ENCODE data around the gene C22orf39.

The C22orf39 gene

DNA sequence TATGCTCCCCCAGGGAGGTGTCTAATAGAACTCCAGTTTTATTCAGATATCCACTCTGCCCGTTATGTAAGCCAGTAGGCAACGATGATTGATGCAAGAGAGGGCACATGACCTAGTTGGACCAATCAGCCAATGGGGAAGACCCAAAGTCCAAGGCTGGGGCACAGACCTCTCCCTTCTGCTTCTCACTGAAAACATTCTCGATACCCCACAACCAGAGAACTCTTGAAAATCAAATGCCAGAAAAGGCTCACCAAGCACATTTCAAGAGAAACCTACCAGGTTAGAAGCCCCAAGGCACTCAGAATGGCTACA, 23.4 kb downstream of the C22orf39 start:
- DNase-seq (ENCODE audit: extremely low spot score) = no peak
- POLR2A ChIA-PET = no interaction called here
- CTCF ChIA-PET = no interaction called here
- TF ChIP-seq, protein P1, sequence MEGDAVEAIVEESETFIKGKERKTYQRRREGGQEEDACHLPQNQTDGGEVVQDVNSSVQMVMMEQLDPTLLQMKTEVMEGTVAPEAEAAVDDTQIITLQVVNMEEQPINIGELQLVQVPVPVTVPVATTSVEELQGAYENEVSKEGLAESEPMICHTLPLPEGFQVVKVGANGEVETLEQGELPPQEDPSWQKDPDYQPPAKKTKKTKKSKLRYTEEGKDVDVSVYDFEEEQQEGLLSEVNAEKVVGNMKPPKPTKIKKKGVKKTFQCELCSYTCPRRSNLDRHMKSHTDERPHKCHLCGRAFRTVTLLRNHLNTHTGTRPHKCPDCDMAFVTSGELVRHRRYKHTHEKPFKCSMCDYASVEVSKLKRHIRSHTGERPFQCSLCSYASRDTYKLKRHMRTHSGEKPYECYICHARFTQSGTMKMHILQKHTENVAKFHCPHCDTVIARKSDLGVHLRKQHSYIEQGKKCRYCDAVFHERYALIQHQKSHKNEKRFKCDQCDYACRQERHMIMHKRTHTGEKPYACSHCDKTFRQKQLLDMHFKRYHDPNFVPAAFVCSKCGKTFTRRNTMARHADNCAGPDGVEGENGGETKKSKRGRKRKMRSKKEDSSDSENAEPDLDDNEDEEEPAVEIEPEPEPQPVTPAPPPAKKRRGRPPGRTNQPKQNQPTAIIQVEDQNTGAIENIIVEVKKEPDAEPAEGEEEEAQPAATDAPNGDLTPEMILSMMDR (IDR thresholded peaks at IDR 0.05; ENCODE audit: control extremely low read depth, extremely low read depth, low read depth, missing control alignments) = no peak

DNA sequence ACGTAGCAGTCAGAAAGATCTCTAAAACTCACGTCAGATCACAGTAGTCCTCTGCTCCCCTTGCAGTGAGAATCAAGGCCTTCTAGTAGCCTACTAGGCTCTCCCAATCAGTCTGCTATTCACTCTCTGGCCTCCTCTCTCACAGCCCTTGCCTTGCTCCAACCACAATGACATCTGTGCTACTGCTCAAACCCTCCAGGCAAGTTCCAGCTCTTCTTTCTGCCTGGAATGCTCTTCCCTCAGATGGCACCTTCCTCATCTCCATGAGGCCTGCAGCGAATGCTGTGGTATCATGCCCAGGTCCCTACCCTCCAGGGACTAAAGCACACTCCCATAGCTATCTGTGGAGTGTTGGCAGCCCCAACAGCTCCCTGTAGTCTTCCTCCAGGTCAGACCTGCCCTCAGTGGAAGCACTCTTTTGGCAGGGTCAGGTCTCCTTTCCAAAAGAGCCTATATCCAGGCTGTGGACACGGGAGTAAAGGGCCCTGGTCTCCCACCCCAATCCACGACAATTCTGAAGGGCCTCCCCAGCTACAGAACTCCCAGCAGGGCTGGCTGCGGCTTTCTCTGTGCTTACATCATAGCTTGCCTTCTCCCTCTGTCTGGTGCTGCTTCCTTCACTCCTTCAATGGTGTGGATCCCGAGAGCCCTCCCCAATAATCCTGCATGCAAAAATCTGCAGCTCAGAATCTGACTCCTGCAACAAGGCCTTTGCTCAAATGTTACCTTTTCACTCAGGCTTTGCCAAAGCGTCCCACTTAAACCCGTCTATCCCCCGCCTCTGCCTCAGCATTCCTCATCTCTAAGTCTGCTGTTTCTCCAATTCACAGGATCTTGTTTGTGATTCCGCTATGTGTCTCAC, 24.8 kb downstream of the C22orf39 start:
- ChIA-PET POLR2A (no interaction called here), CTCF (interaction anchor here (1.3 kb wide), 1 partner anchor 20 kb away, joined by 3 read pairs; no protein-coding TSS in a partner anchor)
- TF ChIP-seq, protein P1 (IDR thresholded peaks at IDR 0.05; ENCODE audit: control extremely low read depth, extremely low read depth, low read depth, missing control alignments) = no peak
- DNase-seq (ENCODE audit: extremely low spot score) = no peak

- POLR2A ChIA-PET = no interaction called here
- CTCF ChIA-PET = interaction anchor here (0.9 to 1.2 kb wide), 2 partner anchors 24 to 34 kb away, joined by 3 read pairs; no protein-coding TSS in a partner anchor
- TF ChIP-seq, protein P1 (IDR thresholded peaks at IDR 0.05; ENCODE audit: control extremely low read depth, extremely low read depth, low read depth, missing control alignments) = no peak
- DNase-seq (ENCODE audit: extremely low spot score) = no peak
Measured at GRCh38 chr22:19420321-19420720, 27.2 kb downstream of the C22orf39 start.

GRCh38 chr22:19419464-19420178, 27.9 kb downstream of the C22orf39 start:
- CTCF ChIA-PET = interaction anchor here (0.9 to 1.2 kb wide), 2 partner anchors 9 to 23 kb away, joined by 3 read pairs; no protein-coding TSS in a partner anchor
- POLR2A ChIA-PET = no interaction called here
- DNase-seq (ENCODE audit: extremely low spot score) = peak; percentile 52
- TF ChIP-seq, protein P1 (IDR thresholded peaks at IDR 0.05; ENCODE audit: control extremely low read depth, extremely low read depth, low read depth, missing control alignments) = no peak

- peak; percentile 29 for DNase-seq (ENCODE audit: extremely low spot score)
- TF ChIP-seq, protein P1 (IDR thresholded peaks at IDR 0.05; ENCODE audit: control extremely low read depth, extremely low read depth, low read depth, missing control alignments) = no peak
- ChIA-PET CTCF (interaction anchor here (0.9 to 1.2 kb wide), 2 partner anchors 8 to 23 kb away, joined by 3 read pairs; no protein-coding TSS in a partner anchor), POLR2A (no interaction called here)
Measured at GRCh38 chr22:19419086-19419463, 28.4 kb downstream of the C22orf39 start.

- ChIA-PET CTCF (interaction anchor here (1.8 kb wide), 1 partner anchor 15 kb away, joined by 4 read pairs; no protein-coding TSS in a partner anchor), POLR2A (no interaction called here)
- no peak for DNase-seq (ENCODE audit: extremely low spot score)
- TF ChIP-seq, protein P1 (IDR thresholded peaks at IDR 0.05; ENCODE audit: control extremely low read depth, extremely low read depth, low read depth, missing control alignments) = no peak
Measured at GRCh38 chr22:19412923-19413322, 34.6 kb downstream of the C22orf39 start.
